Measurements from ENCODE around the gene UMPS. TPM values are rescaled to one million over a fixed set of nuclear protein-coding genes. Genes with fewer than 3 reads are reported as not detected.

UMPS gene
- polyA plus RNA-seq, 1 donor = 30.2 TPM

DNA sequence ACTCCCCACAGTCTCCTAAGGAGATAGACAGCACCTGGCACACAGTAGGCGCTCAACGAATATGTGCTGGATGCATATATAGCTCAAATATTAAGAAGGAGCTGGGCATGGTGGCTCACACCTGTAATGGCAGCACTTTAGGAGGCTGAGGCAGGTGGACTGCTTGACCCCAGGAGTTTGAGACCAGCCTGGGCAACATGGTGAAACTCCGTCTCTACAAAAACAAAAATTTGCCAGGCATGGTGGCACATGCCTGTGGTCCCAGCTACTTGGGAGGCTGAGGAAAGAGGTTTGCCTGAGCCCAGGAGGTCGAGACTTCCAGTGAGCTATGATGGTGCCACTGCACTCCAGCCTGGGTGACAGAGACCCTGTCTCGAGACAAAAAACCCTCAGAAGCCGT, 37.4 kb downstream of the UMPS start:
- H3K9me3 ChIP-seq (ENCODE audit: control insufficient read depth, low read depth, low read length) = no peaks in the 10 kb centered on the region
- H3K36me3 ChIP-seq (ENCODE audit: control insufficient read depth, insufficient read depth, low read length) = peaks cover 82% of the 10 kb centered on the region
- no peaks in the 10 kb centered on the region for H3K27me3 ChIP-seq (ENCODE audit: control insufficient read depth, insufficient read depth, low read length)
- no peak for DNase-seq
- H3K4me1 ChIP-seq (ENCODE audit: control insufficient read depth, insufficient read depth, low read length) = no peaks in the 10 kb centered on the region
- 100% methylated on average over 1 of the region's 6 CpGs for WGBS (ENCODE audit: insufficient coverage, low lambda C conversion rate)
- no peak overlapping the region for H3K27ac ChIP-seq (ENCODE audit: low read length)
- no peak overlapping the region for H3K4me3 ChIP-seq (ENCODE audit: low read length)

DNA sequence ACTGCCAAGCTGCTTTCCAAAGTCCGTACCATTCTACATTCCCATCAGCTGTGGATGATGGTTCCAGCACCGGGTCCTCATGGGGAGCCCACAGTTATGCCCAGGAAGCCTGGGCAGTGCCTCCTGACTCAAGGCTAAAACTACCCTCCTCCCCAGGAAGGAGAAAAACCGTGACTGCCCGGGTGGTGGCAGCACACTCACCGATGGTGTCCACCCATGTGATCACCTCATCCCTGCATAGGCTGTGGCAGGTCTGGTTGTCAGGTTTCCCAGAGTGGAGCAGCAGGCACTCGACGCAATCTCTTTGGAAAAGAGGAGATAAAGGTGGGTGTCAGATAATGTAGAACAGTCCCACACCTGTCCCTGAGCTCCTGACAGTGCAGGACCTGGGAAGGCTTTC, 38.6 kb downstream of the UMPS start:
- H3K36me3 ChIP-seq (ENCODE audit: control insufficient read depth, insufficient read depth, low read length) = peaks cover 73% of the 10 kb centered on the region
- WGBS (ENCODE audit: insufficient coverage, low lambda C conversion rate) = no CpG with 5 or more reads among the region's 7 CpGs
- no peaks in the 10 kb centered on the region for H3K27me3 ChIP-seq (ENCODE audit: control insufficient read depth, insufficient read depth, low read length)
- H3K27ac ChIP-seq (ENCODE audit: low read length) = no peak overlapping the region
- no peaks in the 10 kb centered on the region for H3K9me3 ChIP-seq (ENCODE audit: control insufficient read depth, low read depth, low read length)
- no peaks in the 10 kb centered on the region for H3K4me1 ChIP-seq (ENCODE audit: control insufficient read depth, insufficient read depth, low read length)
- no peak overlapping the region for H3K4me3 ChIP-seq (ENCODE audit: low read length)
- DNase-seq = no peak

DNA sequence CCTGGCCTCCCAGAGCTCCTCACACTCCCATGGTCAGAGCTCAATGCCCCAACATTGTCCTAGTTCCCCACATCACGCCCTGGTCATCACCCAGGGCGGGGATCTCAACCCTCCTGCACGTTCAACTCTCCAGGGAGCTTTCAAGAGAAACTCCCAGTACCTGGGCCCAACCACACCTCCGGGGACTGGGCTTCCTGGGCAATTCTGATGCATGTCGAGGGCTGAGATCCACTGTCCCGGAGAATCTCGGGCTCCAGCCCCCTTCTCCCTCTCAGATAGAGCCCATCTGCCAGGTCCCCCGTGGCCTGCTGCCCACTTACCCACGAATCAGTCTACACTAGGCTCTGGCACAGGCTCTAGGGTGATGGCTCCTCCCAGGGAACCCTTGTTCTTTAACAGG, 39.2 kb downstream of the UMPS start:
- H3K4me3 ChIP-seq (ENCODE audit: low read length) = no peak overlapping the region
- no peaks in the 10 kb centered on the region for H3K4me1 ChIP-seq (ENCODE audit: control insufficient read depth, insufficient read depth, low read length)
- no peak overlapping the region for H3K27ac ChIP-seq (ENCODE audit: low read length)
- H3K9me3 ChIP-seq (ENCODE audit: control insufficient read depth, low read depth, low read length) = no peaks in the 10 kb centered on the region
- no CpG with 5 or more reads among the region's 9 CpGs for WGBS (ENCODE audit: insufficient coverage, low lambda C conversion rate)
- no peak for DNase-seq
- H3K27me3 ChIP-seq (ENCODE audit: control insufficient read depth, insufficient read depth, low read length) = no peaks in the 10 kb centered on the region
- H3K36me3 ChIP-seq (ENCODE audit: control insufficient read depth, insufficient read depth, low read length) = peaks cover 73% of the 10 kb centered on the region

DNA sequence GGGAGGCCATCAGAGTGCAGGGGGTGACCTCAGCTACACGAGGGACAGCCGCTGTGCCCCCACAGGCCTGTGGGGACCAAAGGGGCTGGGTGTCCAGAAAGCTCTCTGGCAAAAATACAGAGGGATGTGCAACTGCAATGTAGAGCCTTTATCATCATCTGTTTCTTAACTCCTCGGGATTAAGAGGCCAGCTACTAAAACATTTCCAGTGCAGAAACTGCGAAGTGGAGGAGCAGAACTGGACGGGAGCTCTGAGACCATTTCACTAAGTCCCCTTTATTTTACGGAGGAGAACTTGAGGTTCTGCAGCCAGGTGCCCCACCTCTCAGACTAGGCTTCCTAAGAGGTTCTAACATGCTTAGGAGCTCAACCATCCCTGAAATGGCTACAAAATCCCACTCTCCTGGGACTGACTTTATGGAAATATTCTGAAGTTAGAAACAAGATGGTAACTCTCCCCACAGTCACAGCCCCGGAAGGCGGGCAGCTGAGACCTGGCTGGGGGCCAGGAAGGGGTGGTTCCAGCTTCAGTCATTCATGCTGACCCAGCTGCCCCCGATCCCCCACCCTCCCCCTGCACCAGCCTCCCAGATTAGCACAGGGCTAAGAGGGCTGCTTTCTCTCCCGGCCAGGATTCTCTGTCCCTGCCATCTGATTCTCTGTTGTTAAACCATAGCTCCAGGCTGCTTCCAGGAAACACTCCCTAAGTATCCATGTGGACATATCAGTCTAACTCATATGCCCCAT, 40.3 kb downstream of the UMPS start:
- Histone ChIP-seq H3K4me1 (ENCODE audit: control insufficient read depth, insufficient read depth, low read length) (no peaks in the 10 kb centered on the region), H3K27me3 (ENCODE audit: control insufficient read depth, insufficient read depth, low read length) (no peaks in the 10 kb centered on the region), H3K4me3 (ENCODE audit: low read length) (no peak overlapping the region), H3K36me3 (ENCODE audit: control insufficient read depth, insufficient read depth, low read length) (peaks cover 67% of the 10 kb centered on the region), H3K9me3 (ENCODE audit: control insufficient read depth, low read depth, low read length) (no peaks in the 10 kb centered on the region), H3K27ac (ENCODE audit: low read length) (no peak overlapping the region)
- WGBS (ENCODE audit: insufficient coverage, low lambda C conversion rate) = 82% methylated on average over 2 of the region's 10 CpGs
- DNase-seq = no peak

DNA sequence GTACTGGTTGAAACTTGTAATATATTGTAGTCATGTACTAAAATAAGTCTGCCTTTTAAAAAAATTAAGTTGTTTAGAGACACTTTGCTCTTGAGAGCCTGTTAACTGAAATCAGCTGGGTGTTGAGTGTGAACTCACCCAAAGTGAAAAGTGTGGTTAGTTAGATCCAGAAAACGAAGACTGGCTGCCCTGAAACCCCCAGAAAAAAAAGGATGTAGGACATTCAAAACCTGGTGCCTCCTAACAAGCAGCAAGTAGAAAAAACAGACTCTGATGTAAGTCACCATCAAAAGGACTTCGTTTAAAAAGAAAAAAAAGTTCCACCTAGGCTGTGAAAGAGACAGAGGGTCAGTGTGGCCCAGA, 40.8 kb downstream of the UMPS start:
- Histone ChIP-seq H3K9me3 (ENCODE audit: control insufficient read depth, low read depth, low read length) (no peaks in the 10 kb centered on the region), H3K36me3 (ENCODE audit: control insufficient read depth, insufficient read depth, low read length) (peaks cover 67% of the 10 kb centered on the region), H3K4me1 (ENCODE audit: control insufficient read depth, insufficient read depth, low read length) (no peaks in the 10 kb centered on the region), H3K27ac (ENCODE audit: low read length) (no peak overlapping the region), H3K4me3 (ENCODE audit: low read length) (no peak overlapping the region), H3K27me3 (ENCODE audit: control insufficient read depth, insufficient read depth, low read length) (no peaks in the 10 kb centered on the region)
- WGBS (ENCODE audit: insufficient coverage, low lambda C conversion rate) = 70% methylated on average over 1 of the region's 2 CpGs
- DNase-seq = no peak

DNA sequence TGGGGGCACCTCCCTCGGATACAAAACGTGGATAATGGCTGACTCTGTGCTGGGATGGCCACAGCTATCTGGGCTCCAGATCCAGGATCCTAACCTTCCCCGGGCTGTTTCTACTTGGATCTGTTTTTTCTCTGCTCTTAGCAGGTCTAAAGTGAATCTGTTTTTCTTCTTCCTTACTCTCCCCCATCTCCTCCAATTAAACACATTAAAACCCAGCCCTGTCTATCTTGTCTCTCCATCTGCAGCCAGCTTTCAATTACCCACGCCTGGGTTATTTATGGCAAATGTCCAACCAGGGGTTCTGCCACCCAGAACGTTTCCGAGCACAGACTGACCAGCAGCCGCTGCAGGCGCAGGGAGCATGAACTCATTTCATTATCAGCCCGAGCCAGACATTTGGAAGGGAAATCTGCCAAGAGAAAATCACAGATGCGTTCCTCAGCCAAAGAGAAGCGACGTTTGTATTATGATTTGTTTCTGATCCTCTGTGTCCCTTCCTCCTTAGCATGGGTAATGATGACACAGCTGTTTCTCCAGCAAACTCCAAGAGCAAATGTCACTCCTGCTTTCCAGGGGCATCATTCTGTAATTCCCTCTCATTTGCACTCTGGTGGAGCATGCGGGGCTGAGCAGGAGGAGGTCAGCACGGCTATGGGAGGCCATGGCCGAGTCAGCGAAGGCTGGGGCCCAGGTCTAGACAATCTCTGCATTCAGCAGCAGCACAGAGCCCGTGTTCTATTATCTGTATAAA, 42.0 kb downstream of the UMPS start:
- H3K36me3 ChIP-seq (ENCODE audit: control insufficient read depth, insufficient read depth, low read length) = peaks cover 61% of the 10 kb centered on the region

DNA sequence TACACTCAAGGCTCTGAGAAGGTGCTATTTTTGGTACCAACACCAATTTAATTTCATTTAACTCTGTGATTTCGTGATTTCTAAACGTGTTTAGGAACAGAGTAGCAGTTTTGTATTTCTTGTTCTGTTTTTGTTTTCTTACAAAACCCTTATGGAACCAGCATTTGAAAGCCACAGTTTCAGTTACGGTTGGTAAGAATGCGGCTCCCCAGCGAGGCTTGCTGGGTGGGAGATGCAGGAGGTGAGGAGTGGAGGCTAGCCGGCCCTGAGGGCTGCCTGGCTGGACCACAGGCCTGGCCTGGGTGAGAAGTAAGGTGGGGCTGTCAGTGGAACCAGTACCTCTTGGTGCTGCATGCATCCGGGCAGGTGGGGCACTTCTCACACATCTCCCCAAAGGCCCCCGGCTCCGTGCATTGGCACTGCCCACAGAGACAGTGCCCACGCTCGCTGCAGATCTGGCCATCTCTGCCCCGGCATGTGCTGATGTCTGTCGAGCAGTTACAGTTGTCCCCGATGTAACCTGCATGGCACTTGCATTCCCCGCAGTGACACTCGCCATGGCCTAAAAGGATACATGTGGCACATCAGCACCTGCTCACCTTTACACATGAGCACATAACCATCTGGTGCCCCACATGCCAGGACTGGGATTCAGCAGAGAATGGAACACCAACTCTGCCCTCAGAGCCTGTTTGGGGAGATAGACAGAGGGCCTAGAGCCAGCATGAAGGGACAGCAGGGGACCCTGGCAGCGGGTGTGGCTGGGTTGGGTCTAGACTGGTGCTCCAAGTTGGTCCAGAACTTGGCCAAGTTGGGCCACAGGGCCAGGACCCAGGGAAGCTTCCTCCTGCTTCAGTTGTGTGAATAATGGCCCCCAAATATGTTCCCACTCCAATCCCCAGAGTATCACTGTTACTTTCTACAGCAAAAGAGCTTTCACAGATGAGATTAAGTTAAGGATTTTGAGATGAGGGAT, 43.4 kb downstream of the UMPS start:
- Histone ChIP-seq H3K27me3 (ENCODE audit: control insufficient read depth, insufficient read depth, low read length) (no peaks in the 10 kb centered on the region), H3K27ac (ENCODE audit: low read length) (no peak overlapping the region), H3K4me3 (ENCODE audit: low read length) (no peak overlapping the region), H3K9me3 (ENCODE audit: control insufficient read depth, low read depth, low read length) (no peaks in the 10 kb centered on the region), H3K36me3 (ENCODE audit: control insufficient read depth, insufficient read depth, low read length) (peaks cover 57% of the 10 kb centered on the region), H3K4me1 (ENCODE audit: control insufficient read depth, insufficient read depth, low read length) (no peaks in the 10 kb centered on the region)
- no peak for DNase-seq
- WGBS (ENCODE audit: insufficient coverage, low lambda C conversion rate) = 100% methylated on average over 1 of the region's 17 CpGs

More for the DNA sequence above, 42.0 kb downstream of the UMPS start:
- WGBS (ENCODE audit: insufficient coverage, low lambda C conversion rate) = no CpG with 5 or more reads among the region's 17 CpGs
- Histone ChIP-seq H3K4me1 (ENCODE audit: control insufficient read depth, insufficient read depth, low read length) (no peaks in the 10 kb centered on the region), H3K27ac (ENCODE audit: low read length) (no peak overlapping the region), H3K9me3 (ENCODE audit: control insufficient read depth, low read depth, low read length) (no peaks in the 10 kb centered on the region), H3K27me3 (ENCODE audit: control insufficient read depth, insufficient read depth, low read length) (no peaks in the 10 kb centered on the region), H3K4me3 (ENCODE audit: low read length) (no peak overlapping the region)
- DNase-seq = peak; percentile 25 to 53

DNA sequence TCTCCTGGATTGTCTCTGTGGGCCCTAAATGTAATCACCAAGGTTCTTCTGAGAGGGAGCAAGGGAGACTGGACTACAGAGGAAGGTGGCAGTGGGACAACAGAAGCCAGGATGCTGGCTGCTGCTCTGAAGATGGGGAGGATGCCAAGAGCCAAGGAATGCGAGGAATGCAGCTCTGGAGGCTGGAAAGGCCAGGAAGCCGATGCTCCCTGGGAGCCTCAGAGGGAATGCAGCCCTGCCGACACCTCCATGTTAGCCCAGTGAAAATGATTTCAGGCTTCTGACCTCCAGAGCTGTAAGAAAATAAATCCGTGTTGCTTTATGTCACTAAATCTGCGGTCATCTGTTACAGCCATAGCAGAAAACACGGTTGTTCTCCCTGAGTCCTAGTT, 44.1 kb downstream of the UMPS start:
- Histone ChIP-seq H3K27ac (ENCODE audit: low read length) (no peak overlapping the region), H3K9me3 (ENCODE audit: control insufficient read depth, low read depth, low read length) (no peaks in the 10 kb centered on the region), H3K27me3 (ENCODE audit: control insufficient read depth, insufficient read depth, low read length) (no peaks in the 10 kb centered on the region), H3K36me3 (ENCODE audit: control insufficient read depth, insufficient read depth, low read length) (peaks cover 53% of the 10 kb centered on the region), H3K4me1 (ENCODE audit: control insufficient read depth, insufficient read depth, low read length) (no peaks in the 10 kb centered on the region), H3K4me3 (ENCODE audit: low read length) (no peak overlapping the region)
- no peak for DNase-seq
- WGBS (ENCODE audit: insufficient coverage, low lambda C conversion rate) = 100% methylated on average over 2 of the region's 6 CpGs

DNA sequence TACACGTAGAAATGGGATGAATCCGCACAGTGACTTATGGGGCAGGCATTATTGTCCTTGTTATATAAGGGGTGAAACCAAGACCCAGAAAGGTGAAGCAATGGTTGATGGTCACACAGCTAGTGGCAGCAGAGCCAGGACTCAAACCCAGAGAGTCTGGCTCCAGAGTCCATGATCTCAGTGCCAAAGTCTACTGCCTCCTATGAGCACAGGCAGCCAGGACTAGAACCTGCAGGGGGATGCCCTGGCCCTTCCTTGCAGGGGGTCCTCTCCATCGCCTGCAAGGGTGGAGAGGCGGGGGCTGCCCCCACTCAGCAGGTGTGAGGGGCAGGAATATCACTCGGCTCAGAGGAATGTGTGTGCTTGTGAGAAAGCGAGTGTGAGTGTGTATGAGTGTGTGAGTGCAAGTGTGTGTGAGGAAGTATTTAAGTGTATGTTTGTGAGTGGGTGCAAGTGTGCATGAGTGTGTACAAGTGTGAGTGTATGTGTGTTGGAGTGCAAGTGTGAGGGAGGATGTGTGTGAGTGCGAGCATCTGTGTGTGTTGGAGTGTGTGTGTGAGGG, 44.7 kb downstream of the UMPS start:
- H3K4me3 ChIP-seq (ENCODE audit: low read length) = no peak overlapping the region
- H3K9me3 ChIP-seq (ENCODE audit: control insufficient read depth, low read depth, low read length) = no peaks in the 10 kb centered on the region
- no peak for DNase-seq
- peaks cover 2% of the 10 kb centered on the region for H3K4me1 ChIP-seq (ENCODE audit: control insufficient read depth, insufficient read depth, low read length)
- H3K36me3 ChIP-seq (ENCODE audit: control insufficient read depth, insufficient read depth, low read length) = peaks cover 51% of the 10 kb centered on the region
- no peaks in the 10 kb centered on the region for H3K27me3 ChIP-seq (ENCODE audit: control insufficient read depth, insufficient read depth, low read length)
- WGBS (ENCODE audit: insufficient coverage, low lambda C conversion rate) = no CpG with 5 or more reads among the region's 7 CpGs
- no peak overlapping the region for H3K27ac ChIP-seq (ENCODE audit: low read length)

DNA sequence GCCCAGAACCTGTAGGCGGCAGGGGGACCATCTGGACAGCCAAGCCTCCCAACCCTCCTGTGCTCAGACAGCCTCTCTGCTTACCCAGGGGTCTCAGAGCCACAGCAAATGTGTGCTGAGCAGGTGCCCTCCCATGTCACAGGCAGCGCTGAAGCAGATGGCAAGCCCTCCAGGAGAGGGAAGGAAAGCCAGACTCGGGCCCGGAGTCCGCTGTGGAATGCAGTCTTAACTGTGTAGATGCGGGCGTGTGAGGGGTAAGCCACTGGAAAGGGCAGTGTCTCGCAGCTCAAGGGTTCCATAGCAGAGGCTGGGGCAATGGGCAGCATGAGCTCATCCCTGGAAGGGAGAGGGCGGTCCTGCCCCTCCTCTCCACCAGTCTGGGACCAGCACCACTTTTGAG, 45.6 kb downstream of the UMPS start:
- no peaks in the 10 kb centered on the region for H3K27me3 ChIP-seq (ENCODE audit: control insufficient read depth, insufficient read depth, low read length)
- H3K4me1 ChIP-seq (ENCODE audit: control insufficient read depth, insufficient read depth, low read length) = peaks cover 9% of the 10 kb centered on the region
- no peak for DNase-seq
- no CpG with 5 or more reads among the region's 9 CpGs for WGBS (ENCODE audit: insufficient coverage, low lambda C conversion rate)
- H3K9me3 ChIP-seq (ENCODE audit: control insufficient read depth, low read depth, low read length) = no peaks in the 10 kb centered on the region
- H3K4me3 ChIP-seq (ENCODE audit: low read length) = no peak overlapping the region
- H3K36me3 ChIP-seq (ENCODE audit: control insufficient read depth, insufficient read depth, low read length) = peaks cover 51% of the 10 kb centered on the region
- no peak overlapping the region for H3K27ac ChIP-seq (ENCODE audit: low read length)

Measured in large intestine (tissue), 3 donors.